ENCODE data around the gene HK3.

DNA sequence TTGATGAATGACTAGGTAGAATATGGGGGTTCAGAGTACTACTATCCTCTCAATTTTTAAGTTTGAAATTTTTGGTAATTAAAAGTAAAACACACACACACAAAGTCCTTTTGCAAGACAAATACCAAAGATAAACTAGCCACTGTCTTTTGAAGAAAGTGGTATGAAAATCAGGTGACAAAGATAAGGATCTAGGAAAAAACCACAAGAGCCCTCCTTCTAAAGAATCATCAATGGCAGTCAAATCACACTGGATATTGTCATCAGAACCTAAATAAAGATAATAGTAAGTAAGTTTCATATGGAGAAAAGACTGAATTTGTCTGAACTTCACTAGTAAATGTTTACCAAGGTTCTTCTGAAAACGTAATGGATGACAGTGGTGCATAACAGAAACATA, 30.5 kb upstream of the HK3 start:
- TF ChIP-seq, protein P1, sequence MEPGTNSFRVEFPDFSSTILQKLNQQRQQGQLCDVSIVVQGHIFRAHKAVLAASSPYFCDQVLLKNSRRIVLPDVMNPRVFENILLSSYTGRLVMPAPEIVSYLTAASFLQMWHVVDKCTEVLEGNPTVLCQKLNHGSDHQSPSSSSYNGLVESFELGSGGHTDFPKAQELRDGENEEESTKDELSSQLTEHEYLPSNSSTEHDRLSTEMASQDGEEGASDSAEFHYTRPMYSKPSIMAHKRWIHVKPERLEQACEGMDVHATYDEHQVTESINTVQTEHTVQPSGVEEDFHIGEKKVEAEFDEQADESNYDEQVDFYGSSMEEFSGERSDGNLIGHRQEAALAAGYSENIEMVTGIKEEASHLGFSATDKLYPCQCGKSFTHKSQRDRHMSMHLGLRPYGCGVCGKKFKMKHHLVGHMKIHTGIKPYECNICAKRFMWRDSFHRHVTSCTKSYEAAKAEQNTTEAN (CRISPR knock-in tag; IDR thresholded peaks at IDR 0.05) = no peak
- TF ChIP-seq, protein P2, sequence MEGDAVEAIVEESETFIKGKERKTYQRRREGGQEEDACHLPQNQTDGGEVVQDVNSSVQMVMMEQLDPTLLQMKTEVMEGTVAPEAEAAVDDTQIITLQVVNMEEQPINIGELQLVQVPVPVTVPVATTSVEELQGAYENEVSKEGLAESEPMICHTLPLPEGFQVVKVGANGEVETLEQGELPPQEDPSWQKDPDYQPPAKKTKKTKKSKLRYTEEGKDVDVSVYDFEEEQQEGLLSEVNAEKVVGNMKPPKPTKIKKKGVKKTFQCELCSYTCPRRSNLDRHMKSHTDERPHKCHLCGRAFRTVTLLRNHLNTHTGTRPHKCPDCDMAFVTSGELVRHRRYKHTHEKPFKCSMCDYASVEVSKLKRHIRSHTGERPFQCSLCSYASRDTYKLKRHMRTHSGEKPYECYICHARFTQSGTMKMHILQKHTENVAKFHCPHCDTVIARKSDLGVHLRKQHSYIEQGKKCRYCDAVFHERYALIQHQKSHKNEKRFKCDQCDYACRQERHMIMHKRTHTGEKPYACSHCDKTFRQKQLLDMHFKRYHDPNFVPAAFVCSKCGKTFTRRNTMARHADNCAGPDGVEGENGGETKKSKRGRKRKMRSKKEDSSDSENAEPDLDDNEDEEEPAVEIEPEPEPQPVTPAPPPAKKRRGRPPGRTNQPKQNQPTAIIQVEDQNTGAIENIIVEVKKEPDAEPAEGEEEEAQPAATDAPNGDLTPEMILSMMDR (IDR thresholded peaks at IDR 0.05) = no peak
- TF ChIP-seq, protein P3, sequence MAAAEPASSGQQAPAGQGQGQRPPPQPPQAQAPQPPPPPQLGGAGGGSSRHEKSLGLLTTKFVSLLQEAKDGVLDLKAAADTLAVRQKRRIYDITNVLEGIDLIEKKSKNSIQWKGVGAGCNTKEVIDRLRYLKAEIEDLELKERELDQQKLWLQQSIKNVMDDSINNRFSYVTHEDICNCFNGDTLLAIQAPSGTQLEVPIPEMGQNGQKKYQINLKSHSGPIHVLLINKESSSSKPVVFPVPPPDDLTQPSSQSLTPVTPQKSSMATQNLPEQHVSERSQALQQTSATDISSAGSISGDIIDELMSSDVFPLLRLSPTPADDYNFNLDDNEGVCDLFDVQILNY (CRISPR knock-in tag; IDR thresholded peaks at IDR 0.05) = no peak
- TF ChIP-seq CBFB (CRISPR knock-in tag; IDR thresholded peaks at IDR 0.05; ENCODE audit: low read depth) (no peak), NFE2L1 (CRISPR knock-in tag; IDR thresholded peaks at IDR 0.05) (no peak), TEAD4 (CRISPR knock-in tag; IDR thresholded peaks at IDR 0.05) (no peak)

Data from WTC11 (cell line).